Pancreas (tissue), 10 donors: ENCODE data around the gene TMEM37. TPM values are rescaled to one million over a fixed set of nuclear protein-coding genes. Genes with fewer than 3 reads are reported as not detected.

ENCODE experiments used
- ATAC-seq, 4 donors: fragments of 200-7000 bp; cut with Tn5 transposase; one replicate each; pipeline versions ENCODE4 v1.8.0 to v1.9.1; 2020; ENCODE audit warnings: mild to moderate bottlenecking in 4 of 4, moderate library complexity in 4 of 4
- DNase-seq, 6 donors: peaks; one replicate each; pipeline ENCODE4 v3.0.0-alpha.2; 2020
- FAIRE-seq: peaks from 2 replicates; lab custom pipeline; 2012; peaks lifted over from hg19 to GRCh38; lab: Jason Lieb, UNC
- H3K27ac ChIP-seq, 4 donors: fragments of 200-600 bp; sonication (generic); 1 replicate in 3 of 4; 2 replicates in 1 of 4; pipeline versions ENCODE4 v1.5.0 to v1.8.0; 2020
- H3K27me3 ChIP-seq, 4 donors: fragments of 200-600 bp; one replicate each; pipeline ENCODE4 v1.8.0; 2021
- H3K36me3 ChIP-seq, 3 donors: fragments of 200-600 bp; sonication (generic) in 1 of 3; one replicate each; pipeline versions ENCODE4 v1.5.0 to v1.8.0; 2020 to 2021
- H3K4me1 ChIP-seq, 3 donors: fragments of 200-600 bp; one replicate each; pipeline ENCODE4 v1.8.0; 2021
- H3K4me3 ChIP-seq, 4 donors: fragments of 200-600 bp; sonication (generic) in 2 of 4; one replicate each; pipeline versions ENCODE4 v1.5.0 to v1.8.0; 2020 to 2021
- H3K9me3 ChIP-seq, 4 donors: fragments of 200-600 bp; one replicate each; pipeline ENCODE4 v1.8.0; 2021
- WGBS, 2 donors: extraction: QIAGEN DNeasy Blood & Tissue Kit; methylation state at CpG; one replicate each; pipeline ENCODE4 v1.1.7; 2013; 5-methylcytosine and 5-hydroxymethylcytosine counted together
- intact Hi-C, 3 donors: fragments of 100-400 bp; cut with DNase I; formaldehyde crosslinking; loops; one replicate each; pipeline versions ENCODE4 v1.11.1 to v1.14.2; 2022
- polyA plus RNA-seq, 2 donors: library from polyadenylated mRNA; stranded (reverse); fragments of 200-250 nt; gene quantifications; one replicate each; pipeline ENCODE4 v1.2.3, GENCODE V29; 2013
- total RNA-seq, 6 donors: library from RNA; stranded (reverse); fragmentation: NEBNext Ultra II Directional in 4 of 6; extraction: Animal tissue kit (Norgen Biotek cat#: 25700) in 4 of 6; gene quantifications; one replicate each; pipeline versions ENCODE4 v1.2.1 to v1.2.4, GENCODE V29; 2021 to 2023
- TF ChIP-seq, protein P1 (sequence below), 4 donors: fragments of 200-600 bp; sonication (generic) in 3 of 4; IDR thresholded peaks; one replicate each; pipeline versions ENCODE4 v1.5.0 to v1.8.0; 2021; ENCODE audit warnings: antibody characterized with exemption in 4 of 4
- donor health status: healthy with polysubstance abuse.
- donor health status: DM: no; HTN: no; CAD: no; lungs with moderate emphysema.
- donor health status: DM: no; HTN: no; CAD: no.
- donor health status: control.
- donor health status: control.
- donor health status: Bipolar disorder and iron deficiency.
- donor health status: DM: yes; HTN: yes; CAD: no.
- donor health status: DM: no; HTN: no; CAD: no.
- donor health status: DM: no; HTN: no; CAD: no.
- donor health status: DM: yes; HTN: yes; CAD: no.

Gene TMEM37
- total and polyA plus RNA-seq, 8 donors: 5.2 to 25.3 (median 10.3) TPM

DNA sequence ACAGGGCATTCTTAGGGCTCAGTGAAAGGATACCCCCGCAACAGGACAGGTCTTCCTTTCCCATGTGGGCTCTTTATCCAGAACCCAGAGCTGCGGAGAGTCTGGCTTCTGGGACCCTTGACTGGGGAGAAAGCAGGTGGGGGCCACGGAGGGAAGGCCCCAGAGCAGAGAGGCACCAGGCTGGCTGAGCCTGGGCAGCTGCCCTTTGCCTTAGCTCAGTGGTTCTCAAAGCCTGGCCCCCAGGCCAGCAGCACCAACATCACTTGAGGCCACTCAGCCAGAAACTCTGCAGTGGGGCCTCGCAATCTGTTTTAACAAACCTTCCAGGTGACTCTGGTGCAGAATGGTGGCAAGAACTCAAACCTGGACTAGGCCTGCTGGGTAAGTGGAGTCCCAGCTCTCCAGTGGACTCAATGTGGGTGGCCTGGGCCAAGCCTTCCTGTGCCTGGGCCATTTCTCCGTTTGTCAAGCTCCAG, 1.6 kb upstream of the TMEM37 start:
- Histone ChIP-seq H3K4me3 (no peak overlapping the region), H3K4me1 (peaks cover 8 to 26% (median 12%) of the 10 kb centered on the region in 3 donors), H3K36me3 (no peaks in the 10 kb centered on the region), H3K27ac (peak overlapping the region in 3 of 4 donors; percentile 22 to 49 (median 33)), H3K9me3 (no peaks in the 10 kb centered on the region), H3K27me3 (no peaks in the 10 kb centered on the region)
- TF ChIP-seq, protein P1, sequence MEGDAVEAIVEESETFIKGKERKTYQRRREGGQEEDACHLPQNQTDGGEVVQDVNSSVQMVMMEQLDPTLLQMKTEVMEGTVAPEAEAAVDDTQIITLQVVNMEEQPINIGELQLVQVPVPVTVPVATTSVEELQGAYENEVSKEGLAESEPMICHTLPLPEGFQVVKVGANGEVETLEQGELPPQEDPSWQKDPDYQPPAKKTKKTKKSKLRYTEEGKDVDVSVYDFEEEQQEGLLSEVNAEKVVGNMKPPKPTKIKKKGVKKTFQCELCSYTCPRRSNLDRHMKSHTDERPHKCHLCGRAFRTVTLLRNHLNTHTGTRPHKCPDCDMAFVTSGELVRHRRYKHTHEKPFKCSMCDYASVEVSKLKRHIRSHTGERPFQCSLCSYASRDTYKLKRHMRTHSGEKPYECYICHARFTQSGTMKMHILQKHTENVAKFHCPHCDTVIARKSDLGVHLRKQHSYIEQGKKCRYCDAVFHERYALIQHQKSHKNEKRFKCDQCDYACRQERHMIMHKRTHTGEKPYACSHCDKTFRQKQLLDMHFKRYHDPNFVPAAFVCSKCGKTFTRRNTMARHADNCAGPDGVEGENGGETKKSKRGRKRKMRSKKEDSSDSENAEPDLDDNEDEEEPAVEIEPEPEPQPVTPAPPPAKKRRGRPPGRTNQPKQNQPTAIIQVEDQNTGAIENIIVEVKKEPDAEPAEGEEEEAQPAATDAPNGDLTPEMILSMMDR (IDR thresholded peaks at IDR 0.05): no peak
- no peak for ATAC-seq
- FAIRE-seq: no peak
- no peak for DNase-seq
- intact Hi-C loops: no loop called here
- WGBS, 2 donors: 87 to 94% methylated on average over 5 of the region's 5 CpGs

DNA sequence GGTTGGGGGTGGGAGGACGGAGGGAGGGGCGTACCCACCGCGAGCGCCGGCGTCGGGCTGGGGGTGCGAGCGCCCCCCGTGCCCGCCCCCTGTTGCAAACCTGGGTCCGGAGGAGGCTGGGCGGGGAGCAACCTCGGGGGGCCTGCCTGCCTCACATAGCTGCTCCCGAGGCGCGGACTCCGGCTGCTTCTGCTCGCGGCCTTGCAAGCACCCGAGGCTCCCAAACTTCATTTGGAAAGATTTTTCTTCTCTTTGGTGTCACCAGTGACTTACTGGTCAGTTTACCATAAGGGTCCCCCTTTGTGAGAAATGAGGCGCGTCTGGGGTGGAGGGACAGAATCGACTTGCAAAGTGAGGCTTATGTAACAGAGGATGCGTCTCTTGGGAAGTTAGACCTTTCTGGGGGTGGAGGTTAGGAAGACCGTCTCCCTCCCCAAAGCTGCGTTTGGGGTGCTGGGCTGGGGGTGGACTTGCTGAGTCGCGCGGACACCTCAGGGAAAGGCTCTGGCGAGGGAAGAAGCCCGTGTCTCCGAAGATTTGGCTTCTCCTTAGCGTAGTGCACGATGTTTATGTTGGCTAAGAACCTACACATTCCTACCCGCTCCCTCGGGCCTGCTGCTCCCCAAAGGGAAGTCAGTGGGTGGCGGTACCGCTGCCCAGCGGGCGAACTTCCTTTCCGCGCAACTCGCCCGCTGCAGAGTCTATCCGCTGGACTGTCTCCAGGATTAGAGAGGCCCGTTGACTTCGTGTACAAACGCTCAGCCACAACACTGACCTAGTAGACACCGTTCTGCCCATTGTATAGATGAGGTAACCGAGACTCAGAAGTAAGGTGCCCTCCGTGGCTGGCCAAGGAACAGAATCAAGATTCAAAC, 559 bp downstream of the TMEM37 start:
- FAIRE-seq (no peak), ATAC-seq (peak; percentile 2 to 20 (median 8)), DNase-seq (peak in 1 of 6 donors; percentile 35)
- Histone ChIP-seq H3K27me3 (no peaks in the 10 kb centered on the region), H3K27ac (peak overlapping the region; percentile 28 to 79 (median 77)), H3K36me3 (no peaks in the 10 kb centered on the region), H3K9me3 (no peaks in the 10 kb centered on the region), H3K4me1 (peaks cover under 1 to 16% (median under 1%) of the 10 kb centered on the region in 3 donors), H3K4me3 (peak overlapping the region; percentile 46 to 66 (median 60))
- 29 to 35% methylated on average over 51 to 53 of the region's 53 CpGs for WGBS, 2 donors
- intact Hi-C loops: no loop called here
- TF ChIP-seq, protein P1 (IDR thresholded peaks at IDR 0.05): no peak

DNA sequence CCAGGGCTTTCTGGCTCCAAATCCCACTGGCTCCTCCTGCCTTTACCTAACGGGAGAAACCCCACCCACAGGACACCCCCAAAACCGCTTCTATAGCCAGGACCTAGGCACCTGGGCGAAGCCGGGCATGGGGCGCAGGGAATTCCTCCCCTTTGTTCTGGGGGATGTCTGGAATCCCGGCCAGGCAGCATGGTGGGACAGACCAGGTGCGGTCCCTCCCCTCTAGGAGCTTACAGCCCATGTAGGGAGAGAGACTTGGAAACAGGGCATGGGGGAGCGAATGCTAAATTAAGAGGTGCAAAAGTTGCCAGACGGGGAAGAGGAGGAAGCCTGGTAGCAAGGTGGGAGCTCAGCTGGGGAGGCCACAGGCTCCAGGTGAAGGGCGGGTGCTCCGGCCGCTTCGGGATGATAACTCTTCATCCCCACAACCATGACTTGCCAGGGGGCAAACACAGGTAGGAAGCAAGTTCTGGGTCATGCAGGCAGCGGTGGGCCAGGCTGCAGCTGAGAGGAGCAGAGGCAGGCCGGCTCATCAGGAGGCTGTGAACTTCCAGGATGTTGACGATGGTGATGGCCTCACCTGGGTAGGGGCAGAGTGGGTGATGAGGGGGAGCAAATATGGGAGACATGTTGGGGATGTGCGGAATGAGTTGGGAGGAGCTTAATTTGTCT, 1.3 kb downstream of the TMEM37 start:
- peak overlapping the region in 2 of 4 donors; percentile 64 to 66 for H3K4me3 ChIP-seq
- FAIRE-seq (no peak), ATAC-seq (no peak), DNase-seq (no peak)
- H3K9me3 ChIP-seq: no peaks in the 10 kb centered on the region
- intact Hi-C loops: no loop called here
- peak overlapping the region; percentile 28 to 79 (median 77) for H3K27ac ChIP-seq
- no peaks in the 10 kb centered on the region for H3K36me3 ChIP-seq
- no peaks in the 10 kb centered on the region for H3K27me3 ChIP-seq
- TF ChIP-seq, protein P1 (IDR thresholded peaks at IDR 0.05): no peak
- WGBS, 2 donors: 93% methylated on average over 17 of the region's 17 CpGs
- peaks cover 0 to 16% (median 0%) of the 10 kb centered on the region in 3 donors for H3K4me1 ChIP-seq

DNA sequence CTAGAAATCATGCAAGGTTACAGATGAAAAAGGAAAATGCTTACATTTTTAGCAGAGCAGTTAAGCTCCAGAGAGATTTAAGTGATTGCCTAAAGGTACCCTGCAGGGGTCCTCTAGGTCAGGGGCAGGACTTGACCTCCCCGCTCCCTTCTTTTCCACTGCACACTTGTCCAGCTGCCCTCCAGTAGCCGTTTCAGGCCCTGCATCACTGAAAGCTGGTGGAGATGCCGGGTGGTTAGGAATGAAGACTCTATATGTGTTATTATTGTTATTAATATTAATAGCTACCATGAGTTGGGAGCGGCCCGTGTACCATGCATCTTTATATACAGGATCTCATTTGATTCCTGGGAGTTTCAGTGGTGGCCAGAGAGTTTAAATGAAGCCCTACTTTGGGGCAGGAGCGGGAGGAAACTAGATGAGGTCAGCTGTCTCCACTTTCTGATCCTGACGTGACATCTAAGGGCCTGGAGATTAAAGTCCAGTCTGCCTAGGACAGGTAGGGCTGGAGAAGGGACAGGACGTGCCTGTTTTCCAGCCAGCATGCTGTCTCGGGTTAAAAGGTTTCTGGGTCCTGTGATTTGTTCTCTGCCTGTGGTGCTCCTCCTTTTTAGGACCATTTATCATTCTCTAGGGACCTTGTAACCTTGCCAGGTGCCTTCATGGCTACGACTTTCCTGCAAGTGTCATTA, 2.1 kb downstream of the TMEM37 start:
- Histone ChIP-seq H3K27me3 (no peaks in the 10 kb centered on the region), H3K36me3 (no peaks in the 10 kb centered on the region), H3K9me3 (no peaks in the 10 kb centered on the region), H3K27ac (peak overlapping the region in 2 of 4 donors; percentile 78 to 79), H3K4me3 (peak overlapping the region in 1 of 4 donors; percentile 66), H3K4me1 (peaks cover 0 to 16% (median 0%) of the 10 kb centered on the region in 3 donors)
- peak in 3 of 4 donors; percentile 3 to 10 (median 9) for ATAC-seq
- TF ChIP-seq, protein P1 (IDR thresholded peaks at IDR 0.05): no peak
- WGBS, 2 donors: 53 to 60% methylated on average over 10 of the region's 10 CpGs
- DNase-seq: no peak
- intact Hi-C loops: no loop called here
- no peak for FAIRE-seq
